SK-N-SH (cell line): Measurements from ENCODE around the gene SSR4. TPM values are rescaled to one million over a fixed set of nuclear protein-coding genes. Genes with fewer than 3 reads are reported as not detected.
"Not testable (repeated sequence)": the region's sequence is repeated elsewhere in the genome, so short reads cannot be mapped to it uniquely, and the experiment has no call there.

Experiments
- CTCF ChIA-PET: fragments of 300-600, 350-600 bp; formaldehyde crosslinking; extraction: SDS; loops from one replicate; lab custom pipeline; 2021; lab: Yijun Ruan, JAX
- POLR2A ChIA-PET: fragments of 350-600 bp; sonication (Branson Sonifier 250); formaldehyde crosslinking; extraction: SDS; loops from one replicate; lab custom pipeline; 2020; ENCODE audit warnings: antibody characterized with exemption, inconsistent platforms; lab: Yijun Ruan, JAX
- DNase-seq: peaks from one replicate; pipeline ENCODE4 v3.0.0; 2012
- H2AFZ ChIP-seq: fragments of 200-600 bp; sonication (generic); 2 replicates; pipeline ENCODE4 v1.8.1; 2016; ENCODE audit warnings: antibody characterized with exemption, mild to moderate bottlenecking, low read depth
- H3F3A ChIP-seq: fragments of 200-600 bp; sonication (generic); replicated peaks from 2 replicates; pipeline ENCODE3; 2016; ENCODE audit warnings: antibody characterized with exemption, mild to moderate bottlenecking; ENCODE audit not compliant: insufficient read depth
- H3K27ac ChIP-seq, 2 experiments: fragments of 200-500 bp in 1 of 2; fragments of 200-600 bp in 1 of 2; sonication (Bioruptor generic) in 1 of 2; sonication (generic), shearing (Covaris generic) in 1 of 2; 2 replicates each; pipeline versions ENCODE4 v1.5.1 to v1.6.1; 2014 to 2016; ENCODE audit warnings: low read depth in 2 of 2, inconsistent platforms in 1 of 2, low read length in 1 of 2, mild to moderate bottlenecking in 1 of 2, mixed read lengths in 1 of 2
- H3K27me3 ChIP-seq: fragments of 200-600 bp; sonication (generic), shearing (Covaris generic); 2 replicates; pipeline ENCODE4 v1.6.1; 2016; ENCODE audit warnings: mixed run types; ENCODE audit not compliant: insufficient read depth
- H3K36me3 ChIP-seq, 2 experiments: fragments of 200-500 bp in 1 of 2; fragments of 200-600 bp in 1 of 2; sonication (Bioruptor generic) in 1 of 2; sonication (generic) in 1 of 2; replicated peaks in 1 of 2; 2 replicates each; pipeline versions ENCODE3 to v1.5.1; 2014 to 2016; ENCODE audit warnings: low read length in 1 of 2, mild to moderate bottlenecking in 1 of 2; ENCODE audit not compliant: insufficient read depth in 2 of 2, control insufficient read depth in 1 of 2
- H3K4me1 ChIP-seq, 2 experiments: fragments of 200-500 bp in 1 of 2; fragments of 200-600 bp in 1 of 2; sonication (Bioruptor generic) in 1 of 2; sonication (generic), shearing (Covaris generic) in 1 of 2; 2 replicates each; pipeline versions ENCODE4 v1.5.1 to v1.6.1; 2014 to 2016; ENCODE audit warnings: low read depth in 1 of 2, low read length in 1 of 2, mixed run types in 1 of 2; ENCODE audit not compliant: insufficient read depth in 2 of 2, control insufficient read depth in 1 of 2
- H3K4me2 ChIP-seq: fragments of 200-600 bp; sonication (generic), shearing (Covaris generic); 2 replicates; pipeline ENCODE4 v1.6.1; 2017; ENCODE audit warnings: mixed run types
- H3K4me3 ChIP-seq, 2 experiments: fragments of 200-500 bp in 1 of 2; fragments of 200-600 bp in 1 of 2; sonication (Bioruptor generic) in 1 of 2; sonication (generic), shearing (Covaris generic) in 1 of 2; 2 replicates each; pipeline versions ENCODE4 v1.5.1 to v1.8.1; 2014 to 2016; ENCODE audit warnings: low read depth in 2 of 2, inconsistent platforms in 1 of 2, low read length in 1 of 2, mild to moderate bottlenecking in 1 of 2, mixed read lengths in 1 of 2, moderate library complexity in 1 of 2
- H3K79me2 ChIP-seq: fragments of 200-600 bp; sonication (generic); 2 replicates; pipeline ENCODE4 v1.8.1; 2017; ENCODE audit warnings: mild to moderate bottlenecking; ENCODE audit not compliant: insufficient read depth
- H3K9ac ChIP-seq: fragments of 200-600 bp; sonication (generic); 2 replicates; pipeline ENCODE4 v1.6.1; 2017; ENCODE audit warnings: mixed run types
- H3K9me2 ChIP-seq: fragments of 200-600 bp; sonication (generic); 2 replicates; pipeline ENCODE4 v1.6.1; 2017; ENCODE audit warnings: mixed run types
- H3K9me3 ChIP-seq: fragments of 200-600 bp; sonication (generic); 2 replicates; pipeline ENCODE4 v1.6.1; 2017; ENCODE audit warnings: mixed run types, mild to moderate bottlenecking, moderate library complexity
- H4K20me1 ChIP-seq: fragments of 200-600 bp; sonication (generic); 2 replicates; pipeline ENCODE4 v1.6.1; 2017; ENCODE audit warnings: mild to moderate bottlenecking, mixed run types; ENCODE audit not compliant: insufficient read depth
- EZH2phosphoT487 ChIP-seq: fragments of 200-600 bp; sonication (generic); IDR thresholded peaks from 2 replicates; pipeline ENCODE4 v1.6.1; 2017; ENCODE audit warnings: low read depth, mixed run types, mild to moderate bottlenecking, antibody characterized with exemption, moderate library complexity, borderline replicate concordance
- MAX ChIP-seq: IDR thresholded peaks from 2 replicates; pipeline ENCODE4 v1.4.0; 2012; ENCODE audit warnings: low read depth
- MXI1 ChIP-seq: IDR thresholded peaks from 2 replicates; pipeline ENCODE4 v1.6.1; 2012; ENCODE audit warnings: mild to moderate bottlenecking, low read depth, low read length, improper control_type of control experiment
- PBX3 ChIP-seq: IDR thresholded peaks from 2 replicates; pipeline ENCODE4; 2012
- POLR2AphosphoS5 ChIP-seq: IDR thresholded peaks from 2 replicates; pipeline ENCODE4 v1.6.1; 2012; ENCODE audit warnings: low read depth, low read length
- SMC3 ChIP-seq: IDR thresholded peaks from 2 replicates; pipeline ENCODE4 v1.6.1; 2012; ENCODE audit warnings: low read depth, low read length, improper control_type of control experiment
- USF1 ChIP-seq: IDR thresholded peaks from 2 replicates; pipeline ENCODE4 v1.4.0; 2012; ENCODE audit warnings: low read depth, borderline replicate concordance
- USF2 ChIP-seq: fragments of 150-350 bp; IDR thresholded peaks from 2 replicates; pipeline ENCODE4 v1.6.1; 2017; ENCODE audit warnings: antibody characterized with exemption, low read length, low read depth, borderline replicate concordance
- WGBS: methylation state at CpG from one replicate; pipeline ENCODE4 v1.1.6; 2017; ENCODE audit warnings: low lambda C conversion rate; 5-methylcytosine and 5-hydroxymethylcytosine counted together
- polyA plus RNA-seq, 3 experiments: library from polyadenylated mRNA; depleted of rRNA; stranded (reverse); fragments of >200 nt; gene quantifications; 2 replicates each; pipeline ENCODE4 v1.2.3, GENCODE V29; 2012

SSR4 gene
- polyA plus RNA-seq, 1 of the 3 experiments (the other 2 are of a cell fraction) = 367 TPM

GRCh38 chrX:153816831-153817690 is 22.6 kb downstream of the SSR4 start:
- 66% methylated on average over 25 of the region's 25 CpGs for WGBS
- Histone ChIP-seq H3K4me3 (no peak overlapping the region), H3K9ac (no peak overlapping the region), H3K79me2 (no peaks in the 10 kb centered on the region), H3K27me3 (peaks cover 29% of the 10 kb centered on the region), H3F3A (no peaks in the 10 kb centered on the region), H3K9me2 (no peaks in the 10 kb centered on the region), H3K27ac (no peak overlapping the region), H2AFZ (no peak overlapping the region), H3K36me3 (no peaks in the 10 kb centered on the region), H3K4me1 (peaks cover 0 to 34% of the 10 kb centered on the region in 2 experiments; a peak in 1 of 4 replicates), H3K9me3 (no peaks in the 10 kb centered on the region), H3K4me2 (no peak overlapping the region), H4K20me1 (no peaks in the 10 kb centered on the region)
- POLR2A ChIA-PET = interaction anchor here (2.7 kb wide), 1 partner anchor 23 kb away, joined by 9 read pairs; the partner anchor contains the start of genes IDH3G and SSR4
- CTCF ChIA-PET = interaction anchor here (1.8 kb wide), 1 partner anchor 54 kb away, joined by 5 read pairs; no protein-coding TSS in a partner anchor
- DNase-seq = peak; percentile 29
- TF ChIP-seq EZH2phosphoT487 (no peak), USF1 (no peak), PBX3 (no peak), POLR2AphosphoS5 (no peak), MAX (no peak), SMC3 (no peak), MXI1 (no peak), USF2 (no peak)

GRCh38 chrX:153818064-153818463 is 23.6 kb downstream of the SSR4 start:
- H3K9ac ChIP-seq, DNase-seq, H2AFZ ChIP-seq, H3K9me2 ChIP-seq, H3K4me3 ChIP-seq, H3K4me2 ChIP-seq, H3F3A ChIP-seq, H3K36me3 ChIP-seq, H4K20me1 ChIP-seq, H3K27ac ChIP-seq, H3K79me2 ChIP-seq, H3K9me3 ChIP-seq: not testable (repeated sequence)
- POLR2A ChIA-PET = interaction anchor here (0.7 to 2.7 kb wide), 3 partner anchors 8 to 104 kb away, joined by 3 to 9 read pairs (median 6); partner anchors contain the start of genes IDH3G and SSR4
- WGBS = 69% methylated on average over 9 of the region's 9 CpGs
- peaks cover 23% of the 10 kb centered on the region for H3K27me3 ChIP-seq
- H3K4me1 ChIP-seq = peaks cover 0 to 34% of the 10 kb centered on the region in 2 experiments; a peak in 1 of 4 replicates
- CTCF ChIA-PET = interaction anchor here (1.2 to 1.8 kb wide), 2 partner anchors 14 to 55 kb away, joined by 3 to 5 read pairs; no protein-coding TSS in a partner anchor
